ENCODE measurements around the gene BTNL2.
"Not testable (repeated sequence)": the region's sequence is repeated elsewhere in the genome, so short reads cannot be mapped to it uniquely, and the experiment has no call there.

The BTNL2 gene, protein sequence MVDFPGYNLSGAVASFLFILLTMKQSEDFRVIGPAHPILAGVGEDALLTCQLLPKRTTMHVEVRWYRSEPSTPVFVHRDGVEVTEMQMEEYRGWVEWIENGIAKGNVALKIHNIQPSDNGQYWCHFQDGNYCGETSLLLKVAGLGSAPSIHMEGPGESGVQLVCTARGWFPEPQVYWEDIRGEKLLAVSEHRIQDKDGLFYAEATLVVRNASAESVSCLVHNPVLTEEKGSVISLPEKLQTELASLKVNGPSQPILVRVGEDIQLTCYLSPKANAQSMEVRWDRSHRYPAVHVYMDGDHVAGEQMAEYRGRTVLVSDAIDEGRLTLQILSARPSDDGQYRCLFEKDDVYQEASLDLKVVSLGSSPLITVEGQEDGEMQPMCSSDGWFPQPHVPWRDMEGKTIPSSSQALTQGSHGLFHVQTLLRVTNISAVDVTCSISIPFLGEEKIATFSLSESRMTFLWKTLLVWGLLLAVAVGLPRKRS

DNA sequence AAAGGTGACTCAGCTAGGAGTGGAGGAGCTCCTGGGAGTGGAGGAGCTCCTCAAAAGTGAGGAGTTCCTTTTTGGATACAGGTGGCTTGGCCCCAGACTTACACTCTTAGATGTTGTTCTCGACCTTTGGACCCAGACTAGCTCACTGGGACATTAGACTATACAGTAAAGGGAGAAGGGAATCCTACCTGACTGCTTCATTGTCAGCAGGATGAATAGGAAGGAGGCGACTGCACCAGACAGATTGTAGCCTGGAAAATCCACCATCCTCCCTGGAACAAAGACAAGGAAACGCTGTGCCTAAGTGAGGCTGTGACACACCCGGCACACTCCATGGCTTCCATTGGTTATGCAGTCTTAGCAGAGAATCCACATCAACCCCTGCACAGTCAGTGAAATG, at the start of gene BTNL2:
Gene BTNL2 (minus strand): TSS at position 325 of the 400 bp plus-strand sequence. CDS start 58 bp downstream, at position 267.
- no peak for DNase-seq

DNA sequence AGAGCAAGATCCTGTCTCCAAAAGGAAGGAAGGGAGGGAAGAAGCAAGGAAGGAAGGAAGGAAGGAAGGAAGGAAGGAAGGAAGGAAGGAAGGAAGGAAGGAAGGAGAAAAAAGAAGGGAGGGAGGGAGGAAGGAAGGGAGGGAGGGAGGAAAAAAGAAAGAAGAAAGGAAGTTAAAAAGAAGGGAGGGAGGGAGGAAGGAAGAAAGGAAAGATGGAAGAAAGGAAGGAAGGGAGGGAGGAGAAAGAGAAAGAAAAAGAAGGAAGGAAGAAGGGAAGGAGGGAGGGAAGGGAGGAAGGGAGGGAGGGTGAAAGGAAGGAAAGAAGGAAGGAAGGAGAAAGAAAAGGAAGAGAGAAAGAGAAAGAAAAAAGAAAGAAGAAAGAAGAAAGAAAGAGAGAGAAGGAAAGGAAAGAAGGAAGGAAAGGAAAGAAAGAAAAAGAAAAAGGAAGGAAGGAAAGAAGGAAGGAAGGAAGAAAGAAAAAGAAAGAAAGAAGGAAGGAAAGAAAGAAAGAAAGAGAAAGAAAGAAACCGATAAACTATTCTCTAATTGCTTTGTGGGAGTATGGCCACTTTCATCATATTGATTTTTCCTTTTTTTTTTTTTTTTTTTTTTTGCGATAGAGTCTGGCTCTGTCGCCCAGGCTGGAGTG, 42.2 kb upstream of the BTNL2 start:
- no peak for DNase-seq

DNA sequence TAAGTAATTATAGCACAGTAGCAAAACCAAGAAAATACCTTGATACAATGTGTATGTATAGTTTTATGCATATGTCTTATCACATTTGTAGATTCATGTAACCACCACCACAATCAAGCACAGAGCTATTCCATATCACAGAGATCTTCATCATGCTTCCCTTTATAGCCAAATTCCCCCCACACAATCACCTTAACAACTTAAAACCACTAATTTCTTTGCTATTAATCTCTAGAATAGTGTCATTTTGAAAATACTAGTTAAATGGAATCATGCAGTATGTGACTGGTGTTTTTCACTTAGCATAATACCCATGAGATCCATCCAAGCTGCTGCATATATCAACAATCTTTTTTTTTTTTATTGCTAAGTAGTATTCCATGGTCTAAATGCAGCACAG, 41.0 kb upstream of the BTNL2 start:
- no peak for DNase-seq

DNA sequence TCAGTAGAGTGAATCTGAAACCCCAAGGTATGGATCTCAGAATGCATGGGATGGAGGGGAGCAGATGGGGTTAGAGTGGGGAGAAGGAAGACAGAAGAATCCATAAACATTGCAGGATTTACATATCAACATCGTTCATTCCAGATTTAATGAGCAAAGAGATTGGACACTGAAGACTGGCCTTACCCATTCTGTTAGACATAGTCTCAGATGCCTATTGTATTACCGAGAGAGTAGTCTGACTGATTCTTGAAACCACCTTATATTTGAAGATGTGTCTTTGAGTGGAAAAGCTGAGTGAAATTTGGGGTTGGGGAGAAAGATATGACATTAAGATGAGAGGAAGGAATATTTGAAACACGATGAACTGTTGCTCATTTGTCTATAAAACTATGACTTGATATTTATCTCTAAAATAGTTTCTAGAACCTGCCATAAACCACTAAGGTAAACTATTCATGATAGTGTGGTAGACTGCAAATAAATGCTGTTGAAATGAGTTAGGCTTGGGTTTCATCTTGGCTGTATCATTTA, 38.4 kb upstream of the BTNL2 start:
- DNase-seq, result no peak

DNA sequence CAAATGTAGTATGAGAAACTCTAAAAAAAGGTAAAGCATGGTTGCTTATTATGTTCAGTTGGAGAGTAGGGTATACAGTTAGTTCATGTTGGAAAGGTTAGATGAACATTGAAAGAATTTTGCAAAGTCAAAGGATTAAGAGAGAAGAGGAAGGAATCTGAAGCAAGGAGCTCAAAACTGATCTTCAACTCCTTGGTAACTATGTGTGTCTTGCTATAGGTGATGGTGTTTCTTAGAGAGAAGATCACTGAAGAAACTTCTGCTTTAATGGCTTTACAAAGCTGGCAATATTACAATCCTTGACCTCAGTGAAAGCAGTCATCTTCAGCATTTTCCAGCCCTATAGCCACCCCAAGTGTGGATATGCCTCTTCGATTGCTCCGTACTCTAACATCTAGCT, 37.5 kb upstream of the BTNL2 start:
- no peak for DNase-seq

DNA sequence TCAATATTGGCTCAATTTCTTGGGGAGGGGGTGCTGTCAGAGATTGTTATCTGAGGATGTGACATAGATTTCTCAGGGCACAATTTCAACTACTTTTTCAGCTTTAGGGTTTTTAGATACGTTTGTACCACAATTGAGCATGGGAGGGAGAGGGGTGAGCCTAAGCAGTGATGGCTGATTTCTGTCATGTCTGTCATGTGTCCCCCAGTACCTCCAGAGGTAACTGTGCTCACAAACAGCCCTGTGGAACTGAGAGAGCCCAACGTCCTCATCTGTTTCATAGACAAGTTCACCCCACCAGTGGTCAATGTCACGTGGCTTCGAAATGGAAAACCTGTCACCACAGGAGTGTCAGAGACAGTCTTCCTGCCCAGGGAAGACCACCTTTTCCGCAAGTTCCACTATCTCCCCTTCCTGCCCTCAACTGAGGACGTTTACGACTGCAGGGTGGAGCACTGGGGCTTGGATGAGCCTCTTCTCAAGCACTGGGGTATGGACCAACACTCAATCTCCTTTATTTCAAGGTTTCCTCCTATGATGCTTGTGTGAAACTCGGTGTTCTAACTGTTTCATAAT, 36.1 kb upstream of the BTNL2 start:
- DNase-seq, result no peak

DNA sequence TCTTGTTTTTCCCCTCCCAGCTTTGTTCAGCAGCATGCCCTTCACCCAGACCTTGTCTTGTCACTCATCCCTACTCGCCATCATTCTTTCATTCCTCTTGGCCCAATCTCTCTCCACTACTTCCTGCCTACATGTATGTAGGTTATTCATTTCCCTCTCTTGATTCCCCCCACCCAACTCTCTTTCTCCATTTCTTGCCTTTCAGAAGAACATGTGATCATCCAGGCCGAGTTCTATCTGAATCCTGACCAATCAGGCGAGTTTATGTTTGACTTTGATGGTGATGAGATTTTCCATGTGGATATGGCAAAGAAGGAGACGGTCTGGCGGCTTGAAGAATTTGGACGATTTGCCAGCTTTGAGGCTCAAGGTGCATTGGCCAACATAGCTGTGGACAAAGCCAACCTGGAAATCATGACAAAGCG, 35.3 kb upstream of the BTNL2 start:
- DNase-seq, result no peak

DNA sequence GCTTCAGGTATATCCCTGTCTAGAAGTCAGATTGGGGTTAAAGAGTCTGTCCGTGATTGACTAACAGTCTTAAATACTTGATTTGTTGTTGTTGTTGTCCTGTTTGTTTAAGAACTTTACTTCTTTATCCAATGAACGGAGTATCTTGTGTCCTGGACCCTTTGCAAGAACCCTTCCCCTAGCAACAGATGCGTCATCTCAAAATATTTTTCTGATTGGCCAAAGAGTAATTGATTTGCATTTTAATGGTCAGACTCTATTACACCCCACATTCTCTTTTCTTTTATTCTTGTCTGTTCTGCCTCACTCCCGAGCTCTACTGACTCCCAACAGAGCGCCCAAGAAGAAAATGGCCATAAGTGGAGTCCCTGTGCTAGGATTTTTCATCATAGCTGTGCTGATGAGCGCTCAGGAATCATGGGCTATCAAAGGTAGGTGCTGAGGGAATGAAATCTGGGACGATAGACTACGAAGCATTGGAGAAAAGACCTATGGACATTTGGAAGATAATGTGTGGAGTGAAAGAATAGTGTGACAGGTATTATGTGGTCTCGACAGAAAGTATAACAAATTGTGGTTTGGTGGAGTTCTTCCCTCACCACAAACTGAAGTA, 32.7 kb upstream of the BTNL2 start, which contains the start of gene HLA-DRA:
Gene HLA-DRA (plus strand): TSS at position 286 of the 613 bp plus-strand sequence. CDS start 64 bp downstream, at position 350.
- DNase-seq, result peak; percentile 81 to 96 (median 95)

DNA sequence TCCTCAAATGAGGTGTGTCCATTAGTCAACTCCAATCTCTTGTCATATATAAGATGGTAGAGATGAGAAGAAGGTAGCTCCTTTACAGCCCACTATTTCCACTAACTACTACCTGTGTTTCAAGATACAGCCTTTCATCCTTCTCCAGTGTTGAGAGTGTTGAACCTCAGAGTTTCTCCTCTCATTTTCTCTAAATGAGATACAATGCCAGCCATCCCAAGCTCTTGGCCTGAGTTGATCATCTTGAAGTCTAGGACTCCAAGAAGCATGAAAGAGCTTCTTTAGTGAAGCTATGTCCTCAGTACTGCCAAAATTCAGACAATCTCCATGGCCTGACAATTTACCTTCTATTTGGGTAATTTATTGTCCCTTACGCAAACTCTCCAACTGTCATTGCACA, 32.2 kb upstream of the BTNL2 start:
- DNase-seq, result no peak

DNA sequence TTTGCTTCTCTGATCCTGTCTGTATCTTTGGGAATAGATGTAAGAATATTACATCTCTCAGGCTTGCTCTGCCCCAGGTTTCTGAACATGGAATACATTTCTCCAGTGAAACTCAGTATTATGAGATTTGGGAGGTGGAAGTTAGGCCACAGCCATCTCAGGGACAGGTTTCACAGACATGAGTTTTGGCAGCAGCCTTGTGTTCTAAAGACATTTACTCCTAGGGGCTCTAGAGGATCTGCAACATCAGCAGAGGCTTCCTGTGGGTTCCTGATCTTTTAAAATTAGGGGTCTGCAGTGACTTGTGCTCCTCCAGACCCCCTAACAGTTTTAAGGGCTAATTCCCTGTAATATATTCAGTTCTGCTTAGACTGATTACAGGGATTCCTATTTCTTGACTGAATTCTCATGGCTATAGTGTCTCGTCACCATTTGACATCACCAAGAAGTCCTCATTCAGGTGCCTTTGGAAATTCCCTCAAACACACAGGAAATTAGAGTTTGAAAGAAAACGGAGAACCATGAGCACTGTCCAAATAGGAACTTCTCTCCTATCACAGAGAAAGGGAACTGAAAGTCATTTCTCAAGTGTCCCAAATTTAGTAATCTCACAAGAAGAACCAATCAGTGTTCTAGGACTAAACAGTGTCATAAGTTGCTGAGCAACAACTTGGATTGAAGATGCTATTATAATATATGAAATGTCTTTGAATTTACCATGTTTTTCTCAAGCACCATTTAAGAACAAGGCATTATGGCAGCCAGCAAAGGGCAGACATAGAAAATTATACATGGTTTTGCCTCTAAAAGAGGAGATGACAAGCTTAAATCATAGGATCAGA, 30.2 kb upstream of the BTNL2 start:
- DNase-seq, result peak; percentile 85 to 99 (median 98)

DNA sequence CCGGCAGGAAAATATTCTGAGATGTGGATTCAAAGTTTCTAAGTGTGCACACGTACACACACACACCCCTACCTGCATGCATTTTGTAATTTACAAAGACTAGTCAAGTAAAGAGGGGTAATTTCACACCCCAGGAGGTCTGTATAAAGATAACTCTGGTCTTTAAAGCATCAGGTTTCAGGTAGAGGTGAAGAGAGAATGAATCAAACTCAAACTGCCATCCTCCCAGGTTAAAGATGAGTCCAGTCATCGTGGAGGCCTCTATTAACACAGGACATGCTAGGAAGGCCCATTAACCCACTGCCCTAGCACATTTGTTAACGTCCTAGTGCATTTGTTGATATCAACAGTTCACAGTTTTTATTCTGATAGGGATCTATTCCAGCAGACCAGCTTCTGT, 29.2 kb upstream of the BTNL2 start:
- DNase-seq, result no peak

DNA sequence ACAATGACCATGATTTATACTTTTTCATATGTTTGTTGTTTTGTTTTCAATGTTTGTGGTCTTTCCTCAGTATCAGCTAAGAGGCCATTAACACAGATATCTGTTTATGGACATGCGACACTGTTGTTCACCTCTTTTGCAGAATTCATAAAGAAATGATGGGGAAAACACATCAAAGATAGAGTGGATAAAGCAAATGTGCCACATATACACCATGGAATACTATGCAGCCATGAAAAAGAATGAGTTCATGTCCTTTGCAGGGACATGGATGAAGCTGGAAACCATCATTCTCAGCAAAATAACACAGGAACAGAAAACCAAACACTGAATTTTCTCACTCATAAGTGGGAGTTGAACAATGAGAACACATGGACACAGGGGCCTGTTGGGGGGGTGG, 27.0 kb upstream of the BTNL2 start:
- DNase-seq, result not testable (repeated sequence)

DNA sequence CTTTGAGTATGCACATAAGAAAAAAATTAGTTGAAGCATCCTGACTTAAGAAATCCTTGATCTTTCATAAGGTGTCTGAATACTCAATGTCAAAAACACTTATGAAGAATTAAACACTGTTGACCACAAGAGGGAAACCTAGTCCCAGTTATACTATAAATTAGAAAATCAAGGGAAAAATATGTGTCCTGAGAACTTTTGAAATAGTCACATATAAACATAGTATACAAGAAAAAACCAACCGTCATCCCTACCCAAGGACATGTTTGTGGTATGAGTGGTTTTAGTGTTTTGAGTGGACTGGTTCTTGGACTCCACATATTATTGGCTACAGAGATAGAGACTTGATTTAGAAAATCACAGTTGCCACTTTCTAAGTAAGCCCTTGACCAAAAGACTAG, 25.1 kb upstream of the BTNL2 start:
- peak; percentile 57 to 84 (median 80) for DNase-seq

DNA sequence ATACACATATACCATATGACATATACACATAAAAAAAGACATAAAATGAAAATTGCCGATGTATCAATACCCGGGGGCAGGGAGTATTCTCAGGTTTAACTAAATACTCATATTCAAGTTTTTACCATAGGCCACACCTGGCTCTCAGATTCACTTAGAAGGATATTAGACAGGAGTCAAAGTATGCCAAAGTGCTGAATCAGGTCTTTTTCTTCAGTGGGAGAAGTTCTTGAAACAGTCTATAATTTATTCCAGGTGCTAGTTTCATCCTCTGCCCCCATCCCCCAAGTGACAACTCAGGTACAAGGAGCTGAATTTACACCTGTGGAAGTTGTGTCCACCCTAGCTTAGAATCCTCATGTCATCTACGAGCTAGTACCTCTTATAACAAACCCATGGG, 24.2 kb upstream of the BTNL2 start:
- DNase-seq, result no peak

DNA sequence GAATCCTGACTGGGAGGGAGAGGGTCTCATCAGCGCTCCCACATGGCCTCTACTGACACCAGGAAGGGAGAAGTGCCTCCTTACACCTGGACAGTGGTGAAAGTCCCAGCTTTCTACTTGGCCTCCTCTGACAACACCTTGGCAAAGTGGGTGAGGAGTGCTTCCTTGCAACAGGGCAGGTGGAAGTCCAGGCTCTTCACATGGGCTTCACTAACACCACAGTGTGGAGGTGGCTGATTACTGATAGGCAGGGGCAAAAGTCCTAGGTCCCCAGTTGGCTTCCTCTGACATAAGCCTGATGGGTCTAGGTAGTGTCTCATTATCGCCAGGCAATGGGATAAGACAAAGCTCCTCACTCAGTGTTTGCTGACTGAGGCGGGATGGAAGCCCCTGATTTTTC, 23.2 kb upstream of the BTNL2 start:
- DNase-seq, result no peak

DNA sequence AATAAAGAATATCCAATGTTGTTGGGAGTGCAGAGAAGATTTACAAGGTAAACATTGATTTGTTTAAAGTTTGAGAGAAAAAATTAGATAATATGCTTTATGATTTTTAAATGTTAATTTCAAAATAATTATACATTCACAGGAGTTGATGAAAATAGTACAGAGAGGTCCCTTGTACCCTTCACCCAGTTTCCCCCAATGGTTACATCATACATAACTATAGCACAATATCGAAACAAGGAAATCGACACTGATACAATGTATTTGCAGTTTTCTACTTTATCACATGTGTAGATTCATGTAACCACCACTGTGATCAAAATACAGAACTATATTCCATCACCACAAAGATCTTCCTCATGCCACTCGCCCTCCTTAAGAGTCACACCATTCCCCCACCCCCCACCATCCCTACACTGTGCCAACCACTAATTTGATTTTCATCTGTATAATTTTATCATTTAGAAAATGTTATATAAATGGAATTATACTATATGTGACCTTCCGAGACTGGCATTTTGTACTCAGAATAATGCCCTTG, 21.0 kb upstream of the BTNL2 start:
- no peak for DNase-seq

DNA sequence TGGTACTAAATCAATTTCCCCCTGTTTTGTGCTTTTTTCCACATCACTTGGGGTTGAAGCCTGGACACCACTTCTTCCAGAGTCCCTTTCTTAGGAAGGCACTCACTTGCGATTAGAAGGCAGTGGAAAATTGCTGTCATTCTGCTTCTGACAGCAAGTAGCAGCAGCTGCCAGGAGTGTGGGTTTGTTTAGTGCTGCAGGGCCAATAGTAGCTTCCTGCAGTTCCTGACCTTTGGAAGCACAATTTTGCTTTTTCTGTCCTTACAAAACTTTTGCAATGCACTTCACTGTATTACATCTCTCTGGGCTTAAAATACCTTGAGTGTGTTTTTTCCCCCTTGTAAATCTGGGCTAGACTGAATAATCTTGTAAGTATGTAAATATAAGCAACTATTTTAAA, 20.2 kb upstream of the BTNL2 start:
- DNase-seq, result no peak

DNA sequence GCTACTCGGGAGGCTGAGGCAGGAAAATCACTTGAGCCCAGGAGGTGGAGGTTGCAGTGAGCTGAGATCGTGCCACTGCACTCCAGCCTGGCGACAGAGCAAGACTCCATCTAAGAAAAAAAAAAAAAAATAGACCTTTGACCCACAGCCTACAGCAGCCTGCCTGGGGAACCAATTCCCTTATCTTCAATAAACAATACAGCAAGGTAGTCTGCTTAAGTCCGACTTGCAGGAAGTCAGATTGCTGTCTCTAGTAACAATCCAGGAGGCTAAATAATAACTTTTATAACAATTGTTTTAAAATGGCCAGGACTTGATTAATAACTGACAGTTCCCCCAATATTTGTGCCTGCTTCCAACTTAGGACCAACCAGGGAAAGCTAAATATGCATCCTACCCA, 19.4 kb upstream of the BTNL2 start:
- DNase-seq, result no peak

DNA sequence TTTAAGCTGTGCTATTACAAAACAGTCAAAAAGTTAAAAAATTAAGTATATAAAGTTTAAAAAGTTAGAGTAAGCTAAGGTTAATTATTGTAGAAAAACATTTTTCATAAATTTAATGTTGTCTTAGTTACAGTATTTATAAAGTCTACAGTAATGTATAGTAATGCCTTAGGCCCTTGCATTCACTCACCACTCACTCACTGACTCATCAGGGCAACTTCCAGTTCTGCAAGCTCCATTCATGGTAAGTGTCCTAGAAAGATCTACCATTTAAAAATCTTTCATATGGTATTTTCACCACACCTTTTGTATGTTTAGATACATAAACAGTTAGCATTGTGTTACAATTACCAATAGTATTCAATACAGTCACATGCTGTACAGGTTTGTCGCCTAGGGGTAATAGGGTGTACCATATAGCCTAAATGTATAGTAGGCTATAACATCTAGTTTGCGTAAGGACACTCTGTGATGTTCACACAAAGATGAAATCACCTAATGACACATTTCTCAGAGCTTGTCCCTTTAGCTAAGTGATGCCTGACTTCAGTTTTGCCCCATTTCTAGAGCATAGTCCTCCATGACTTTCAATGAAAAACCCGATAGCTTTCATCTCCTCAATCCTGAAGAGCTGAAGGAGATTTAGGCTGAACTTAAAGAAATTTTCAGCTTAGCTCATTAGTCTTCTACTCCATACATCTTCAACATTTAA, 17.8 kb upstream of the BTNL2 start:
- DNase-seq, result peak; percentile 39 to 71 (median 59)

DNA sequence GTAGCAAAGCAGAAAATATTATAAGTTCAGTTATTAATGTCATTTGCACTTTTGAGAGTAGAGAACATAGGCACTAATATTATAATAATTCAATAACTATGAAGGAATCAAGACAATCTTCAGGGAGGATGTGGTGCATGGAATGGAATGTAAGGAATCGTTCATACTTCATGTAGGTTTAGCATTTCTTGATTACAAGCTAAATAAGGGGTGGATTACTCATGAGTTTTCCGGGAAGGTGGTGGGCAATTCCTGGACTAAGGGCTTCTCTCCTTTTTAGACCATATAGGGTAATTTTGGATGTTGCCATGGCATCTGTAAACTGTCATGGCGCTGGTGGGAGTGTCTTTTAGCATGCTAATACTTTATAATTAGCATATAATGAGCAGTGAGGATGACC, 9.1 kb upstream of the BTNL2 start:
- DNase-seq, result no peak

DNA sequence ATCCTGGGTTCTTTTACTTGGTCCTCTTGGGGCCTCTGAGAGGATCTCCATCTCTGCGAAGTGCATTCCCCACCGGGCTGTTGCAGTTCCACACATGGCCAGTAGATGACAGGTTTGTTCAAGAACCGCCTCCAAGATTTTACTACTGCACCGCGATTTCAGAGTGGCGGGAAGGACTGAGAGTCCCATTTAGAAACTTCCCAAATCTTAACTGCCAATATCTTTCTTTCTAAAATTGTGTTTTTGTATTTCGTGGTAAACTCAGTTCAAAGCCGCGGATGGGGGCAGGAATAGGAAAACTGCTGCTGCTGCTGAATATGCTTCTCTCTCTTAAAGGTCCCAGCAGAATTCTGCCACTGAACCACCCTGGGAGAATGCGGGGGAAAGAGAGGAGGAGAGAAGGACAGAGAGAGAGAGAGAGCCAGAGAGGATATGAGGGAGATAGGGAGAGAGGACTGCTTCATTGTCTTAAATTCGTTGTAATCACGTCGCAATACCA, 8.6 kb upstream of the BTNL2 start:
- peak; percentile 85 to 92 (median 87) for DNase-seq
